Fibroblast of skin of left quadriceps (primary cell): ENCODE measurements around the gene CANT1.

Experiments
- DNase-seq, 2 experiments: peaks; one replicate each; pipeline ENCODE4 v3.0.0-alpha.2; 2013; ENCODE audit warnings: low read depth in 2 of 2

Gene CANT1

GRCh38 chr17:79009397-79010303 is at the start of gene CANT1:
Gene CANT1 (minus strand): TSS chr17:79009764. CDS start chr17:78997622, 12,142 bp downstream.
- peak; percentile 71 to 75 for DNase-seq

GRCh38 chr17:79057737-79058385 is 48.3 kb upstream of the CANT1 start:
- no peak for DNase-seq

GRCh38 chr17:79055197-79055596 is 45.6 kb upstream of the CANT1 start:
- DNase-seq: no peak

GRCh38 chr17:79054200-79054960 is 44.8 kb upstream of the CANT1 start:
- DNase-seq: no peak

GRCh38 chr17:79053251-79053925 is 43.8 kb upstream of the CANT1 start:
- DNase-seq: no peak

GRCh38 chr17:79052131-79052530 is 42.6 kb upstream of the CANT1 start:
- DNase-seq: no peak

- DNase-seq: no peak
These were observed 41.7 kb upstream of the CANT1 start for GRCh38 chr17:79051306-79051705.

GRCh38 chr17:79050551-79050950 is 41.0 kb upstream of the CANT1 start:
- DNase-seq: no peak

- DNase-seq: no peak
These were observed 40.3 kb upstream of the CANT1 start for GRCh38 chr17:79049821-79050220.

GRCh38 chr17:79048826-79049755 is 39.5 kb upstream of the CANT1 start:
- DNase-seq: no peak

- DNase-seq: no peak
These were observed 38.6 kb upstream of the CANT1 start for GRCh38 chr17:79047923-79048825.

GRCh38 chr17:79047291-79047920 is 37.8 kb upstream of the CANT1 start:
- DNase-seq: no peak

GRCh38 chr17:79046916-79047280 is 37.3 kb upstream of the CANT1 start:
- no peak for DNase-seq

GRCh38 chr17:79046197-79046915 is 36.8 kb upstream of the CANT1 start:
- no peak for DNase-seq

- DNase-seq: no peak
These were observed 36.3 kb upstream of the CANT1 start for GRCh38 chr17:79045842-79046196.

- DNase-seq: no peak
These were observed 35.6 kb upstream of the CANT1 start for GRCh38 chr17:79045001-79045729.

- DNase-seq: no peak
These were observed 34.9 kb upstream of the CANT1 start for GRCh38 chr17:79044462-79044861.

GRCh38 chr17:79043931-79044320 is 34.4 kb upstream of the CANT1 start:
- no peak for DNase-seq
